ENCODE data around the gene ABCA13.
"Not testable (repeated sequence)": the region's sequence is repeated elsewhere in the genome, so short reads cannot be mapped to it uniquely, and the experiment has no call there.

ABCA13 gene

DNA sequence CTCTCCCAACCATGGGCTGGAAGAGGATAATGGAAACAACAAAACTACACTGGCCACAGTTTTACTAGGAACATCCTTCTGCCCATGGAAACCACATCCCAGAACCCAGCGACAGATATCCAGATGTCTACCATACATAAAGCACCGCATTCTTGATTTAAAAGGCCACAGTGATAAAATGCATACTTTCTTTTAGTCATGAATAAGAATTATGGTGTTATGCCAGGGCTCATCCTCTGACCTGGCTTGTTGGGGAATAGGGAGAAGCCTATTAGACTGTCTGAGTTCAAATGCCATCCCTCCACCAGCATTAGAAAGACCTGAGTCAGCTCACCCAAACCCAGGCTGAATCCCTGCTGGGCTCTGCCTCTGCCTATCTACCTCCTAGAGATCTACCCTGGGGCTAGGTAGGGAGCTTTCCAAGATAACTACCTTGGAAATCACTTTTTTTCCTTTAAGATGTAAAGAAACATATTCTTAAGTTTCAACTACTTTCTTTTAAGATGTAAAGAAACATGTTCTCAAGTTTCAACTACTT, 5.2 kb downstream of the ABCA13 start:
- DNase-seq (ENCODE audit: low spot score) = no peak

GRCh38 chr7:48177271-48177670, 6.0 kb downstream of the ABCA13 start:
- DNase-seq (ENCODE audit: low spot score) = no peak

- DNase-seq (ENCODE audit: low spot score) = no peak
These were observed 8.3 kb downstream of the ABCA13 start for GRCh38 chr7:48179496-48180030.

- DNase-seq (ENCODE audit: low spot score) = no peak
These were observed 9.7 kb downstream of the ABCA13 start for GRCh38 chr7:48180981-48181380.

GRCh38 chr7:48182718-48183369, 11.6 kb downstream of the ABCA13 start:
- DNase-seq (ENCODE audit: low spot score) = no peak

DNA sequence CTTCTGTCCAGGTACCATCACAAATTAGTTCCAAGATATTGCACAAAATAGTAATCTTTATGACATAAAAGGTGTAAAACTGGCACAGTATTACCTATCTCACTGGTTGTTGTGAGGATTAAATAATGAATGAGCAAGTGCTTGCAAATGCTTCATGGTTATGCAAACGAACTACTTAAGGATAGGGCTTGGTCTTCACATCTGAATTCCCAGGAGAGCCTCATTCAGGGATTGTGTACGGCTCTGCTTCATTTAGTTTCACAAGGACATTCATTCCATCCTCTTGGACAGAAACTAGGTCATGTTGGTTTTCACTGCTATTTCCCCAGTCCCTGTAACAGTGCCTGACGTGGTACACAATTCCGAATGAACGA, 12.1 kb downstream of the ABCA13 start:
- no peak for DNase-seq (ENCODE audit: low spot score)

DNA sequence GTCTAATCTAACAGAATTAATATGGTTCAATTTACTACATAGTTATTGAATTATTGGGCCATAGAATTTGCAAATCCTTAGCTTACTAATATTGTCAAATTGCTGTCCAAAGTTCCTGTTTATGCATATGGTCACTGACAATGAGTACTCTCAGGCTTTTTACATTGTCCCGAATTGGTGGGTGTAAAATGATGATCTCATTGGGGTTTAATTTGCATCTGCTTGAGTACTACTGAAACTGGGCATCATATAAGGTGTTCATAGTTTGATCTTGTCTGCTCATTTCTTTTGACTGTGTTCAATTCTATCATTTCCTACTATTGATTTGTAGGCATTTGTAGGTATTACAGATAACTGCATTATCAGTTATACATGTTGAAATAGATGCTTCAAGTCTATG, 12.7 kb downstream of the ABCA13 start:
- DNase-seq (ENCODE audit: low spot score) = no peak

DNA sequence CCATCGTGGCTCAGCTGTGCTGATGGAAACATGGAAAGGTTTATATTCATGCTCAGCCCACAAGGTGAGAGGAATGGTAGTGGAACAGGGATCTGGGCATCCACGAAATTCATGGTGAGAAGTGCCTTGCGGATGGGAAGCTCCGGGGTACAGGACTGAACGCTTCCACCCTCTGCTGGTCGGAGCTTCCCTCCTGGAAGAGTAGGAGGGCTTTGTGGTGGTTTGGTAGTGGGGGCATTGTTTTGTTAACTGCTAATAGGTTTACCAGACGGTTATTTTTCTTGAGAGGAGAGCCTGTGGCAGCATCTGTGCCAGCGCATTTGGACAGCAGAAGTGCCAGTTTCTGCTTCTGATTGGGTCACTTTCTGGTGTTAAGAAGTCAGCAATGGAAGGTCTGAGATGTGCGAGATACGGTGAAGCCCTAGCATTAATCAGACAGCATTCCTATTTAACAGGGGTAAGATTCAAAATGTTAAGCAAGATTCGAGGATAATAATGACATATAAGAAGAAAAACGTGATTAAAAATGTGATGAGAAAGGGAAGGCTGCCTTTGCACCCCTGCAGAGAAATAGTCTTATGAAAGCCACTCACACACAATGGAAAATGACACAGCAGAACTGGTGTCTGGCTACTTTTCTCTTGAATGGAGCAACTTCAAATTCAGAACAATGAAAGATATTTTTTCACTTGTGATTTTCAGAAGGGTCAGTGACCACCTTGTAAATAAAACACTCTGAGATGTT, 17.7 kb downstream of the ABCA13 start:
- DNase-seq (ENCODE audit: low spot score) = no peak

- no peak for DNase-seq (ENCODE audit: low spot score)
These were observed 21.7 kb downstream of the ABCA13 start for GRCh38 chr7:48192996-48193395.

GRCh38 chr7:48193421-48193820, 22.2 kb downstream of the ABCA13 start:
- DNase-seq (ENCODE audit: low spot score) = no peak

- DNase-seq (ENCODE audit: low spot score) = peak; percentile 41
These were observed 29.8 kb downstream of the ABCA13 start for GRCh38 chr7:48200946-48201589.

DNA sequence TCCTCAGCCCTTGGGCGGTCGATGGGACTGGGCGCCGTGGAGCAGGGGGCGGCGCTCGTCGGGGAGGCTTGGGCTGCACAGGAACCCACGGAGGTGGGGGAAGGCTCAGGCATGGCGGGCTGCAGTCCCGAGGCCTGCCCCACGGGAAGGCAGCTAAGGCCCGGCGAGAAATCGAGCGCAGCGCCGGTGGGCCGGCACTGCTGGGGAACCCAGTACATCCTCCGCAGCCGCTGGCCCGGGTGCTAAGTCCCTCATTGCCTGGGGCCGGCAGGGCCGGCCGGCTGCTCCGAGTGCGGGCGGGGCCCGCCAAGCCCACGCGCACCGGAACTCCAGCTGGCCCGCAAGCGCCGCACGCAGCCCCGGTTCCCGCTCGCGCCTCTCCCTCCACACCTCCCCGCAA, 31.7 kb downstream of the ABCA13 start:
- DNase-seq (ENCODE audit: low spot score) = not testable (repeated sequence)

DNA sequence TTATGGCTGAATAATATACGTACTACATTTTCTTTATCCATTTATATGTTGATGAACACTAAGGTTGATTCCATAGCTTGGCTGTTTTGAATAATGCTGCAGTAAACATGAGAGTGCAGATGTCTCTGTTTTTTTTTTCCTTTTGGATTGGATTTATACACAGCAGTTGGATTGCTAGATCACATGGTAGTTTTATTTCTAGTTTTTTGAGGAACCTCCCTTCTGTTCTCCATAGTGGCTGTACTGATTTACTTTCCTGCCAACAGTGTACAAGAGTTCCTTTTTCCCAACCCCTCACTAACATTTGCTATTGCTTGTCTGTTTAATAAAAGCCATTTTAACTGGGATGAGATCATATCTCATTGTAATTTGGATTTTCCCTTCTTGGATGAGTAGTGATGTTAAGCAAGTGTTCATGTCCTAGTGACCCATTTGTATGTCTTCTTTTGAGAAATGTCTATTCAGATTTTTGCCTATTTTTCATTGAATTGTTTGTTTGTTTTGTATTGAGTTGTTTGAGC, 36.0 kb downstream of the ABCA13 start:
- no peak for DNase-seq (ENCODE audit: low spot score)

DNA sequence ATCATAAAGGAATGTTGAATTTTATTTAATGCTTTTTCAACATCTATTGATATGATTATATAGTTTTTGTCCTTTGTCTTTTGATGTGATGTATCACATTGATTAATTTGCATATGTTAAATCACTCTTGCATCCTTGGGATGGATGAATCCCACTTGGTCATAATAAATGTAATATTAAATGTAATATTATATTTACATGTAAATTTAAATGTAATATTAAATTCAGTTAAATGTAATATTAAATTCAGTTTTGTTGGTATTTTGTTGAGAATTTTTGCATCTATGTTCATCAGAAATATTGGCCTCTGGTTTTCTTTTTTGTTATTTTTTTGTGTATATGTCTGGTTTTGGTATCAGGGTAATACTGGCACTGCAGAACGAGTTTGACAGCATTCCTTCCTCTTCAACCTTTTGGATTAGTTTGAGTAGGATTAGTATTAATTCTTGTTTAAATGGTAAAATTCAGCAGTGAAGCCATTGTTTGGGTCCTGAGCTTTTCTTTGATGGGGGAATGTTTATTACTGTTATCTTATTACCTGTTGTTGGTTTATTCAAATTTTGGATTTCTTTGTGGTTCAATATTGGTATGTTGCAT, 37.8 kb downstream of the ABCA13 start:
- DNase-seq (ENCODE audit: low spot score) = no peak

GRCh38 chr7:48213226-48213625, 42.0 kb downstream of the ABCA13 start:
- no peak for DNase-seq (ENCODE audit: low spot score)

- DNase-seq (ENCODE audit: low spot score) = no peak
These were observed 46.0 kb downstream of the ABCA13 start for GRCh38 chr7:48217266-48217665.

DNA sequence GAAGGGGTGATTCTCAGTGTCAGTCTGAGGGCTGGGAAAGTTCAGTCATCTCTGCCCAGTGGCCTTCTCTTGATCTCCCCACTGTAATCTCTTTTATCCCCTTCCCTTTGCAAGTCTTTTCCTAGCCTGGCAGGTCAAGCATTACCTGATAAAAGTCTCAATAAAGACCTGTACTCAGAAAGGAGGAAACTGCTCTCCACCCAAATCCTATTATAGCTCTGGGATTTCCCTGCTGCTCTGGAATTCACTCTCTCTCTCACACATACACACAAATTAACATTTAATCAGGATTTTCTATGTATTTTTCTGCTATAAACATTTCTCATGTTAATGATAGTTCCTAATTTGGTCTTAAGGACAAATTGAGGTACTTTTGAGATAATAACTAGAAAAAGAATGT, 46.5 kb downstream of the ABCA13 start:
- no peak for DNase-seq (ENCODE audit: low spot score)

DNA sequence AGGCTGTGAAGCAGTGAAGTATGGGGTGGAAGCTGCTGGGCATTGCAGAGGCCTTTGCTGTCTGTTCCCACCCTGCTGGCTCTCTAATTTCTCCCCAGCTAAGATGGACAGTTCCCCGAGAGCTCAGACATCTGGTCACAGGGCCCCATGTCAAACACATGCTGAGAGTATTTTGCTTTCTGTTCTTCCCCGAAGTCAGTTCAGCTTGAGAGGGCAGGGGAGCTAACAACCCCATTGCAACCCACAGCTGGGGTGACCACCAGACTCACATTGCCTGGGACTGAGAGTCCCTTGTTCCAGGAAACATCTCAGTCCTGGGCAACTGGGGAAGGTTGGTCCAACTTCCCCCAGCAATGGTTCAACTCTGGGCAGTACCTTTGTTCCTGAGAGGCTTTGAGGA, 52.8 kb downstream of the ABCA13 start:
- DNase-seq (ENCODE audit: low spot score) = no peak

DNA sequence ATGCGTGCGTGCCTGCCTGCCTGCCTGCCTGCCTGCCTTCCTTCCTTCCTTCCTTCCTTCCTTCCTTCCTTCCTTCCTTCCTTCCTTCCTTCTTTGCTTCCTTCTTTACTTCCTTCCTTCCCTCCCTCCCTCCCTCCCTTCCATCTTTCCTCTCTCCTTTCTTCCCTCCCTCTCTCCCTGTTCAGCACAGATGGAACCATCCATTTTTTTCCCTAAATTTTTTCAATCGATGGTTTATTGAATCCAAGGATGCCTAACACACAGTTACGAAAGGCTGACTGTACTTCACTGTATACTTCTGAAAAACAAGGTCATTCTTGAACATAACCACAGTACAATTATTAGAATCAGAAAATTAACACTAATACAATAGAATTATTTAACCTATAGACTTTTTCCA, 53.8 kb downstream of the ABCA13 start:
- DNase-seq (ENCODE audit: low spot score) = no peak

- no peak for DNase-seq (ENCODE audit: low spot score)
These were observed 66.1 kb downstream of the ABCA13 start for GRCh38 chr7:48237354-48237753.

DNA sequence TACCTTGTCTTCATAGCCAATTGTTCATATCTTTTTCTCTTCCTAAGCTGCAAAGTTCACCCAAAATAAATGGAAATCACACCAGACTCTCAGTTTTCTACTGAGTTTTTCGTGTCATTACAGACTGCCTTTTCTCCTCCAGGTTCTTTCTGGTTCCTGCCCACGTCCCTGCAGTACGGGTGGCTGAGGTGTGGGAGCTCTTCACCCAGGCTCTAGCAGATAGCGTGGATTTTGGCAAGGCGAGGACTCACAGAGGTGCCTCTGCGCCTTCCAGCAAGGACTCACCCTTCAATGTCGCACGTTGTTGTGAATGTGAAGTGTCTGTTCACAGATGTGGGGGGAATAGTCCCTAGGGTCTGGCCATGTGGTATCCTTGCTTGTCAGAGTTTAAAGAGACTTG, 71.6 kb downstream of the ABCA13 start:
- no peak for DNase-seq (ENCODE audit: low spot score)

- no peak for DNase-seq (ENCODE audit: low spot score)
These were observed 73.6 kb downstream of the ABCA13 start for GRCh38 chr7:48244864-48245271.

Data from LoVo (cell line).